A549 (cell line): ENCODE results near the gene MAPKAPK2.

ENCODE experiments used
- EHF ChIP-seq: fragments of 250-450 bp; sonication (Bioruptor Pico); IDR thresholded peaks from 2 replicates; pipeline ENCODE4 v1.5.0; 2020; ENCODE audit warnings: mild to moderate bottlenecking
- EHMT2 ChIP-seq: fragments of 200-600 bp; sonication (generic); IDR thresholded peaks from 2 replicates; pipeline ENCODE4 v1.6.1; 2016; ENCODE audit warnings: antibody characterized with exemption, low read depth, mild to moderate bottlenecking, moderate library complexity
- FOSL2 ChIP-seq, 2 experiments: fragments of 450-650 bp in 1 of 2; fragments of >200 bp in 1 of 2; sonication (Bioruptor Twin) in 1 of 2; formaldehyde crosslinking; IDR thresholded peaks; 2 replicates each; pipeline versions ENCODE4 v1.5.0 to v1.6.1; 2016 to 2020; ENCODE audit warnings: mild to moderate bottlenecking in 1 of 2, moderate library complexity in 1 of 2
- HDAC2 ChIP-seq: fragments of 200-600 bp; sonication (generic); IDR thresholded peaks from 2 replicates; pipeline ENCODE4 v1.6.1; 2016
- JUNB ChIP-seq: fragments of >200 bp; sonication (Bioruptor Twin); formaldehyde crosslinking; IDR thresholded peaks from 2 replicates; pipeline ENCODE4 v1.6.1; 2016
- MAFK ChIP-seq: fragments of 450-650 bp; IDR thresholded peaks from 2 replicates; pipeline ENCODE4 v1.6.1; 2014; ENCODE audit not compliant: partially characterized antibody
- NPAS2 ChIP-seq: fragments of 250-450 bp; sonication (Bioruptor Pico); IDR thresholded peaks from 2 replicates; pipeline ENCODE4 v1.8.0; 2022; ENCODE audit warnings: mild to moderate bottlenecking, moderate library complexity, borderline replicate concordance
- POLR2A ChIP-seq: IDR thresholded peaks from 2 replicates; pipeline ENCODE4 v1.6.1; 2012; ENCODE audit warnings: mild to moderate bottlenecking, low read length
- POLR2AphosphoS2 ChIP-seq: conservative IDR thresholded peaks from 2 replicates; pipeline ENCODE4 v1.6.1; 2012; ENCODE audit warnings: low read length, improper control_type of control experiment, inconsistent platforms
- RAD21 ChIP-seq, 2 experiments: fragments of >200 bp in 1 of 2; sonication (Bioruptor Twin) in 1 of 2; formaldehyde crosslinking in 1 of 2; IDR thresholded peaks in 1 of 2; conservative IDR thresholded peaks in 1 of 2; 2 replicates in 1 of 2; 3 replicates in 1 of 2; pipeline ENCODE4 v1.6.1; 2012 to 2018; ENCODE audit warnings: inconsistent platforms in 1 of 2
- RFX5 ChIP-seq: fragments of 450-650 bp; IDR thresholded peaks from 2 replicates; pipeline ENCODE4 v1.7.1; 2014; ENCODE audit warnings: antibody characterized with exemption, mild to moderate bottlenecking, moderate library complexity
- ZFP36 ChIP-seq: fragments of 450-650 bp; IDR thresholded peaks from 2 replicates; pipeline ENCODE4 v1.6.1; 2014; ENCODE audit warnings: borderline replicate concordance; ENCODE audit not compliant: partially characterized antibody
- TF ChIP-seq, protein P1 (sequence below): fragments of >200 bp; sonication (Bioruptor Twin); formaldehyde crosslinking; IDR thresholded peaks from 3 replicates; pipeline ENCODE4 v1.5.1; 2016
- TF ChIP-seq, protein P2 (sequence below): IDR thresholded peaks from 2 replicates; pipeline ENCODE4 v1.6.1; 2012

- TF ChIP-seq RFX5 (no peak), EHMT2 (no peak), ZFP36 (no peak), FOSL2 (IDR thresholded peaks at IDR 0.05) (no peak), FOSL2 (CRISPR knock-in tag; IDR thresholded peaks at IDR 0.05) (no peak), MAFK (no peak), POLR2A (no peak), POLR2AphosphoS2 (no peak), EHF (CRISPR knock-in tag) (no peak), HDAC2 (no peak), NPAS2 (CRISPR knock-in tag) (no peak), RAD21 (conservative IDR thresholded peaks at IDR 0.05 in 1 of 2, IDR thresholded peaks at IDR 0.05 in 1 of 2) (no peak), JUNB (no peak)
- TF ChIP-seq, protein P1, sequence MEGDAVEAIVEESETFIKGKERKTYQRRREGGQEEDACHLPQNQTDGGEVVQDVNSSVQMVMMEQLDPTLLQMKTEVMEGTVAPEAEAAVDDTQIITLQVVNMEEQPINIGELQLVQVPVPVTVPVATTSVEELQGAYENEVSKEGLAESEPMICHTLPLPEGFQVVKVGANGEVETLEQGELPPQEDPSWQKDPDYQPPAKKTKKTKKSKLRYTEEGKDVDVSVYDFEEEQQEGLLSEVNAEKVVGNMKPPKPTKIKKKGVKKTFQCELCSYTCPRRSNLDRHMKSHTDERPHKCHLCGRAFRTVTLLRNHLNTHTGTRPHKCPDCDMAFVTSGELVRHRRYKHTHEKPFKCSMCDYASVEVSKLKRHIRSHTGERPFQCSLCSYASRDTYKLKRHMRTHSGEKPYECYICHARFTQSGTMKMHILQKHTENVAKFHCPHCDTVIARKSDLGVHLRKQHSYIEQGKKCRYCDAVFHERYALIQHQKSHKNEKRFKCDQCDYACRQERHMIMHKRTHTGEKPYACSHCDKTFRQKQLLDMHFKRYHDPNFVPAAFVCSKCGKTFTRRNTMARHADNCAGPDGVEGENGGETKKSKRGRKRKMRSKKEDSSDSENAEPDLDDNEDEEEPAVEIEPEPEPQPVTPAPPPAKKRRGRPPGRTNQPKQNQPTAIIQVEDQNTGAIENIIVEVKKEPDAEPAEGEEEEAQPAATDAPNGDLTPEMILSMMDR = no peak
- TF ChIP-seq, protein P2, sequence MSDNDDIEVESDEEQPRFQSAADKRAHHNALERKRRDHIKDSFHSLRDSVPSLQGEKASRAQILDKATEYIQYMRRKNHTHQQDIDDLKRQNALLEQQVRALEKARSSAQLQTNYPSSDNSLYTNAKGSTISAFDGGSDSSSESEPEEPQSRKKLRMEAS = no peak
Measured at GRCh38 chr1:206776229-206776628, 91.5 kb downstream of the MAPKAPK2 start.
